HG02870 (cell line): ENCODE data around the gene ASNS.
"Not testable (repeated sequence)": the region's sequence is repeated elsewhere in the genome, so short reads cannot be mapped to it uniquely, and the experiment has no call there.

ENCODE experiments used
- ATAC-seq: cut with Tn5 transposase; IDR thresholded peaks from one replicate; pipeline ENCODE4 v1.9.1; 2021; ENCODE audit warnings: mild to moderate bottlenecking, moderate library complexity; ENCODE audit not compliant: unreplicated experiment

Gene ASNS

GRCh38 chr7:97872025-97872669 is at the start of gene ASNS:
TSS of gene ASNS (minus strand) at chr7:97872408. CDS start at chr7:97869156, 3,252 bp downstream.
- ATAC-seq: peak; percentile 99

- not testable (repeated sequence) for ATAC-seq
Measured at GRCh38 chr7:97921254-97921653, 49.0 kb upstream of the ASNS start.

- not testable (repeated sequence) for ATAC-seq
Measured at GRCh38 chr7:97915267-97915666, 43.1 kb upstream of the ASNS start.

GRCh38 chr7:97912294-97912693 is 40.1 kb upstream of the ASNS start:
- not testable (repeated sequence) for ATAC-seq

- not testable (repeated sequence) for ATAC-seq
Measured at GRCh38 chr7:97896893-97897292, 24.7 kb upstream of the ASNS start.

GRCh38 chr7:97891721-97892120 is 19.5 kb upstream of the ASNS start:
- ATAC-seq: not testable (repeated sequence)

GRCh38 chr7:97879527-97879926 is 7.3 kb upstream of the ASNS start:
- ATAC-seq: not testable (repeated sequence)

- not testable (repeated sequence) for ATAC-seq
Measured at GRCh38 chr7:97874894-97875293, 2.7 kb upstream of the ASNS start.

- no peak for ATAC-seq
Measured at GRCh38 chr7:97873606-97874005, 1.4 kb upstream of the ASNS start.

GRCh38 chr7:97871659-97872024 is 566 bp downstream of the ASNS start:
- ATAC-seq: peak; percentile 15

- no peak for ATAC-seq
Measured at GRCh38 chr7:97868788-97869187, 3.4 kb downstream of the ASNS start.

GRCh38 chr7:97868314-97868713 is 3.9 kb downstream of the ASNS start:
- ATAC-seq: no peak

- ATAC-seq: no peak
Measured at GRCh38 chr7:97865104-97865503, 7.1 kb downstream of the ASNS start.

- no peak for ATAC-seq
Measured at GRCh38 chr7:97859606-97860204, 12.5 kb downstream of the ASNS start.

- no peak for ATAC-seq
Measured at GRCh38 chr7:97858221-97858620, 14.0 kb downstream of the ASNS start.

- no peak for ATAC-seq
Measured at GRCh38 chr7:97857544-97857943, 14.7 kb downstream of the ASNS start.

GRCh38 chr7:97851683-97852082 is 20.5 kb downstream of the ASNS start:
- ATAC-seq: no peak

- ATAC-seq: not testable (repeated sequence)
Measured at GRCh38 chr7:97850262-97851031, 21.8 kb downstream of the ASNS start.

GRCh38 chr7:97847791-97848190 is 24.4 kb downstream of the ASNS start:
- no peak for ATAC-seq

- no peak for ATAC-seq
Measured at GRCh38 chr7:97846945-97847344, 25.3 kb downstream of the ASNS start.

GRCh38 chr7:97845622-97846203 is 26.5 kb downstream of the ASNS start:
- no peak for ATAC-seq

GRCh38 chr7:97844036-97844435 is 28.2 kb downstream of the ASNS start:
- no peak for ATAC-seq
